ACC112 (cell line): Measurements from ENCODE around the gene DACT3.

ENCODE experiments used
- H2AFZ ChIP-seq: fragments of 200-600 bp; sonication (generic); one replicate; pipeline ENCODE4 v1.6.0; 2017; ENCODE audit warnings: antibody characterized with exemption, low read length; ENCODE audit not compliant: unreplicated experiment
- H3K27ac ChIP-seq: fragments of 200-600 bp; sonication (generic); 2 replicates; pipeline ENCODE4 v1.5.1; 2014; ENCODE audit warnings: low read depth, mild to moderate bottlenecking, antibody characterized with exemption, low read length, moderate library complexity
- H3K27me3 ChIP-seq: fragments of 200-600 bp; sonication (generic); 2 replicates; pipeline ENCODE4 v1.6.1; 2014; ENCODE audit warnings: mild to moderate bottlenecking, antibody characterized with exemption, low read length, moderate library complexity, mixed read lengths; ENCODE audit not compliant: insufficient read depth
- H3K36me3 ChIP-seq: fragments of 200-600 bp; sonication (generic); 2 replicates; pipeline ENCODE4 v1.6.1; 2016; ENCODE audit warnings: mild to moderate bottlenecking, antibody characterized with exemption, low read length, moderate library complexity, mixed read lengths; ENCODE audit not compliant: insufficient read depth
- H3K4me1 ChIP-seq: fragments of 200-600 bp; sonication (generic); one replicate; pipeline ENCODE4 v1.6.1; 2016; ENCODE audit warnings: low read length, mixed read lengths; ENCODE audit not compliant: insufficient read depth, unreplicated experiment, control insufficient read depth
- H3K4me3 ChIP-seq: fragments of 200-600 bp; sonication (generic); 2 replicates; pipeline ENCODE4 v1.5.1; 2014; ENCODE audit warnings: mild to moderate bottlenecking, low read depth, low read length
- H3K79me2 ChIP-seq: fragments of 200-600 bp; sonication (generic); one replicate; pipeline ENCODE4 v1.6.0; 2016; ENCODE audit warnings: low read length; ENCODE audit not compliant: control insufficient read depth, unreplicated experiment, insufficient read depth

Gene DACT3

GRCh38 chr19:46661020-46661731 is at the start of gene DACT3:
DACT3 (minus strand) TSS chr19:46661182; CDS start chr19:46661064, 118 bp downstream.
- Histone ChIP-seq H2AFZ (peak within 1 kb of the TSS; percentile 71), H3K27ac (no peak within 1 kb of the TSS), H3K27me3 (0 out of 2 replicates have a peak, but pooled peaks cover 9% of the 10 kb centered on the region), H3K36me3 (no peaks in the 10 kb centered on the region), H3K79me2 (no peaks in the 10 kb centered on the region), H3K4me3 (peak within 1 kb of the TSS; percentile 77), H3K4me1 (peaks cover 4% of the 10 kb centered on the region)

DNA sequence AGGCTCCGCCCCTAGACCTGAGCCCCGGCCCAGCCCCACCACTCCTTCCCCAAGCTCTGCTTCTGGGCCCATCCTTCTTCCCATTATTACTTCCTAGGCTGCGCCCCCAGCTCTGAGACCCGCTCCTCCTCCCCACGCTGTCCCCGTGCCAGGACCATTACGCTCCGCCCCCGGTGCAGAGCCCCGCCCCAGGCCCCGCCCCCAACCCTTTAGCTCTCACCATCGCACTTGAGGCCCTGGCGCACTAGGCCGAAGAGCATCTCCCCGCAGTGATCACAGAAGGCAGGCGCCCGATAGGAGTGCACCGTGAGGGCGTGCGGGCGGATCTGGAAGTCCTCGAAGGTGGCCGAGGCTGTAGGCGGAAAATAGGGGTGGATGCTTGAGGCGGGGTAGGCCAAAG is 49.7 kb upstream of the DACT3 start:
- no peaks in the 10 kb centered on the region for H3K36me3 ChIP-seq
- no peak overlapping the region for H3K4me3 ChIP-seq
- H3K4me1 ChIP-seq, result peaks cover 6% of the 10 kb centered on the region
- H3K27ac ChIP-seq, result no peak overlapping the region
- peaks cover 18% of the 10 kb centered on the region for H3K79me2 ChIP-seq
- no peaks in the 10 kb centered on the region for H3K27me3 ChIP-seq
- H2AFZ ChIP-seq, result no peak overlapping the region

DNA sequence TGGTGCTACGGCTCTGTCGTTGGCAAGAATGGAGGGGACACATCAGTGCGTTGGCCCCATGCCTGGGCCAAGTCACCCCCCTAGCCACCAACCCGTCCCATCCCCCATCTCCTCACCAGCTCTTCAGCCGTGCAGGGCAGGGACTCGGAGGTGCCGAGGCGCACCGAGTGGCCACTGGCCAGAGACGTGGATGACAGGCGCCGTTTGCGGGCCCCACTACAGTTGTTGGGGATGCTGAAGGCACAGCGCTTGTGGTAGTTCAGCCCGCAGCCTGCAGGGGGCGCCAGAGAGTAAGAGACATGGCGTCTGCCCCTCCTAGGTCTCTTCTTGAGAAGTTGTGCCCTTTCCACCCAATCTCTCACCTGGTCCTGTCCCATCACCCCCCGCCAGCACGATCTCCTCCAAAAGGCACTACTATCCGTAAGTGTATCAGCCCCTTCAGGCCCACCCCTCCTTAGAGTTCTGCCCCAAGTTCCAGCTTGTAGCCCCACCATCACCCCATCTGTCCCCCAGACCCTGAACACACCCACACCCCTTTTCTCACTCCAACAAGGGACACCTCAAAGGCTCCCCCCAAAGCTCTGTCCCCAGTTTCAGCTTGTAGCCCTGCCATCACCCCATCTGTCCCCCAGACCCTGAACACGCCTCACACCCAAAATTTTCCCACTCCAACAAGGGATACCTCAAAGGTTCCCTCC is 43.5 kb upstream of the DACT3 start:
- no peak overlapping the region for H2AFZ ChIP-seq
- H3K36me3 ChIP-seq, result no peaks in the 10 kb centered on the region
- H3K4me3 ChIP-seq, result no peak overlapping the region
- no peak overlapping the region for H3K27ac ChIP-seq
- no peaks in the 10 kb centered on the region for H3K4me1 ChIP-seq
- H3K79me2 ChIP-seq, result no peaks in the 10 kb centered on the region
- H3K27me3 ChIP-seq, result no peaks in the 10 kb centered on the region

- no peak overlapping the region for H3K27ac ChIP-seq
- H3K79me2 ChIP-seq, result no peaks in the 10 kb centered on the region
- no peaks in the 10 kb centered on the region for H3K4me1 ChIP-seq
- H3K36me3 ChIP-seq, result peaks cover 3% of the 10 kb centered on the region; the same call in 1 of the 2 replicates
- H2AFZ ChIP-seq, result no peak overlapping the region
- H3K27me3 ChIP-seq, result no peaks in the 10 kb centered on the region
- H3K4me3 ChIP-seq, result no peak overlapping the region
Observed at GRCh38 chr19:46700704-46701103, 39.7 kb upstream of the DACT3 start.

DNA sequence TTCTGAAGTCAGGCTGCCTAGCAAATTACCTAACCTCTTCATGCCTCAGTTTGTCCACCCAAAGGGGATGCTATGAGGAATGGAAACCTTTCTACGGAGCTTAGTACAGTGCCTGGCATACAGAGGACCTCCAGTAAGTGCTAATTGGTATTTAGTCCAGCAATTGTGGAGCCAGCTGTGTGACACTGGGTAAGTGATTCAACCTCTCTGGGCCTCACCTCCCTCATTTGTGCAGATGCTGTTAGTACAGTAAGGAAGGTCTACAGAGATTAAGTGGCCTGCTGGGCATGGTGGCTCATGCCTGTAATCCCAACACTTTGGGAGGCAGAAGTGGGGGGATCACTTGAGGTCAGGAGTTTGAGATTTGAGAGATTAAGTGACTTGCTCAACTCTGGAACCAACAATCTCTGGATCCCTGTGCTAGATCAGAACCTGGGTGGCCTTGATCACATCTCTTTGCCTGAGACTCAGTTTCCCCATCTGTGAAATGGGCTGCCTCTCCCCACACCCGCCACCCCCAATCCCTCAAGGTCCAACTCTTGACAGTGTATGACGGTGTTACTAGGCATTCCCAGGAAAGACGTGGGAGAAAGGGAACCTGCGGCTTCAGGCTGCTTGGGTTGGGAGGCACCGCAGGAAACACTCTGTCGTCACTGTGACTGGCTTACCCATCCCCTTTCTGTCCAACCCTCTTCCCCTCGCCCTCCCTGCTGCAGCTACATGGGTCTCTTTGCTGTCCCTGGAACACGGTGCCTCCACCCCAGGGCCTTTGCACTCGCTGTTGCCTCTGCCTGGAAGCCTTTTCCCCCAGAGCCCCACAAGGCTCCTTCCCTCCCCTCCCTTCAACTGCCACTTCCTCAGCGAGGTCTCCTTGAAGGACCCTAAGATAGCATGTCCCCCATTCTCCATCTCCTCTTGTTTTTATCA is 37.7 kb upstream of the DACT3 start:
- peaks cover 7% of the 10 kb centered on the region for H3K36me3 ChIP-seq
- no peaks in the 10 kb centered on the region for H3K4me1 ChIP-seq
- no peak overlapping the region for H3K27ac ChIP-seq
- H3K79me2 ChIP-seq, result no peaks in the 10 kb centered on the region
- H2AFZ ChIP-seq, result no peak overlapping the region
- H3K27me3 ChIP-seq, result no peaks in the 10 kb centered on the region
- no peak overlapping the region for H3K4me3 ChIP-seq

DNA sequence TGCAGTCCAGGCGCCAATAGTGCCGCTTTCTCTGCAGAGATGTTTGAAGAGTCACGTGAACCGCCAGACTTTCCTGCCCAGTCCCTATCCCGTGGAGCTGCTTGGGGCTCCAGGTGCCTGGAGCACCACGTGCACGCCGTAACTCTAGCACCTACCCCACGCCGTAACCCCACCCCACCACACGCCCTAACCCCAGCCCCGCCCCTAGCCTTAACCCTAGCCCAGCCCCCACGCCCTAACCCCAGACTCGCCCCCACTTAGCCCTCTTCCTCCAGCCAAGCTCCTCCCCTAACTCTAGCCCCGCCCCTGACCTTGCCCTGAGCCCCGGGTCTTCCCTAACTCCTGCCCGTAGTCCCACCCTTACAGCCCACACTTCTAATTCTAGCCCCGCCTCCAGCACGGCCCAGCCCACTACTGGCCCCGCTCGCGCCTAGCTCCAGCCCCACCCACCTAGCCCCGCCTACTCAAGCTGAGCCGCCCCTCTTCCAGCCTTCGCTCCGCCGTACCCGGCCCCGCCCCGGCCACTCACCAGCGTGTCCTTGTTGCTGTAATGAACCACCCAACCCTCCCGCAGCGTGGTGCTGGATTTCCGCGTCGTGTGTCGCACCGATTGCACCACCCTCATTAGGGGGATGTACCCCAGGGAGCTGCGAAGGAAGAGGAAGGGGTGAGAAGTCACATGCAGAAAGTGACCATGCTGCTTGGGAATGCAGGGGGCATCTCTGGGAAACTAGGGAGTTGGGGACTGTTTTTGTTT is 36.4 kb upstream of the DACT3 start:
- no peak overlapping the region for H3K4me3 ChIP-seq
- peaks cover 16% of the 10 kb centered on the region for H3K36me3 ChIP-seq
- H3K4me1 ChIP-seq, result no peaks in the 10 kb centered on the region
- H3K27me3 ChIP-seq, result no peaks in the 10 kb centered on the region
- no peak overlapping the region for H2AFZ ChIP-seq
- no peak overlapping the region for H3K27ac ChIP-seq
- H3K79me2 ChIP-seq, result no peaks in the 10 kb centered on the region

GRCh38 chr19:46696866-46697203 is 35.9 kb upstream of the DACT3 start:
- H3K79me2 ChIP-seq, result no peaks in the 10 kb centered on the region
- H3K27ac ChIP-seq, result no peak overlapping the region
- H2AFZ ChIP-seq, result no peak overlapping the region
- peaks cover 17% of the 10 kb centered on the region for H3K36me3 ChIP-seq
- H3K4me3 ChIP-seq, result no peak overlapping the region
- no peaks in the 10 kb centered on the region for H3K27me3 ChIP-seq
- H3K4me1 ChIP-seq, result no peaks in the 10 kb centered on the region

DNA sequence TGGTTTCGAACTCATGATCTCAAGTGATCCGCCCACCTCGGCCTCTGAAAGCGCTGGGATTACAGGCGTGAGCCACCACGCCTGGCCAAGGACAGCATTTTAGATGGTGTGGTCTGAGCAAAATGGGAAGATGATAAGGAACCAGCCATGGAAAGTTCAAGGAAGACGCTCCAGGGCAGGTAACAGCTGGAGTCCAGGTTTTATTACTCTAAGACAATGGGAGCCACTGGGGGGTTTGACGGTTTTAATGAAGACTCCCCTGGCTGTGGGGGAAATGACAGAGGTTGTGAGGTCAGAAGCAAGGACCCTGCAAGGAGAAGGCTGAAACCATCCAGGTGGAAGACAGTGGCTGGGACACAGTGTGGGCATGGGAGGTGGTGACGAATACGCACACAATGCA is 35.1 kb upstream of the DACT3 start:
- Histone ChIP-seq H3K4me1 (no peaks in the 10 kb centered on the region), H3K27ac (no peak overlapping the region), H2AFZ (no peak overlapping the region), H3K4me3 (no peak overlapping the region), H3K27me3 (no peaks in the 10 kb centered on the region), H3K36me3 (peaks cover 24% of the 10 kb centered on the region), H3K79me2 (no peaks in the 10 kb centered on the region)

DNA sequence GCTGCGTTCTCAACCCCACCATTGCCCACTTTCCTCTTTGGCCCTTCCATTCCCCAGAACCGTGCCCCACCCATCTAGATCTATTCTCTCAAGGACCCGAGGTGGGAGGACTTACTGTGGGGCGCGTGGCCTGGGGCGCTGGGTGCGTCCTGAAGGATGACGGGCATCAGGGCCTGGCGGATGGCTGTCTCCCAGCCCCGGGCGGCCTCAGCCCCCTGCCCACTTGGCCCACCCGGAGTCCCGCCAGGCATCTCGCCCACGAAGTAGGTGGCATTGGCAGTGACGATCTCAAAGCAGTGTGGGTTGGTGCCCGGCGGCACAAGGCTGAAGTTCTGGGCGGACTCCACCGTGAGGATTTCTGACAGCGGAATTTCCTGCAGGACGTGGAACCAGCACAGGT is 32.8 kb upstream of the DACT3 start:
- Histone ChIP-seq H3K36me3 (peaks cover 29% of the 10 kb centered on the region), H3K4me1 (no peaks in the 10 kb centered on the region), H3K27ac (no peak overlapping the region), H3K27me3 (no peaks in the 10 kb centered on the region), H3K79me2 (no peaks in the 10 kb centered on the region), H2AFZ (no peak overlapping the region), H3K4me3 (no peak overlapping the region)
